ENCODE data around the gene PIK3AP1.
A peak's percentile ranks its signal among the peaks of the same experiment; 100 is the strongest.

The PIK3AP1 gene

GRCh38 chr10:96704563-96704962, 15.8 kb downstream of the PIK3AP1 start:
- no peak overlapping the region for H3K4me3 ChIP-seq (ENCODE audit: insufficient read depth, low read length, poor library complexity, severe bottlenecking)
- H3K9ac ChIP-seq (ENCODE audit: low read length), result peak overlapping the region; percentile 84
- H3K27ac ChIP-seq (ENCODE audit: low read depth, low read length), result peak overlapping the region; percentile 98
- no peak for TF ChIP-seq CTCF (IDR thresholded peaks at IDR 0.05; ENCODE audit: insufficient read depth, low read length, poor library complexity, severe bottlenecking)
- no peak overlapping the region for H2AFZ ChIP-seq (ENCODE audit: low read depth, low read length, severe bottlenecking)
- H3K36me3 ChIP-seq (ENCODE audit: low read length), result peaks cover 8% of the 10 kb centered on the region; the same call in 1 of the 2 replicates
- H3K79me2 ChIP-seq (ENCODE audit: insufficient read depth, low read length), result peaks cover 87% of the 10 kb centered on the region
- no peaks in the 10 kb centered on the region for H4K20me1 ChIP-seq (ENCODE audit: low read depth, low read length)
- peaks cover 77% of the 10 kb centered on the region for H3F3A ChIP-seq (ENCODE audit: insufficient read depth)
- H3K9me3 ChIP-seq (ENCODE audit: insufficient read depth, low read length), result no peaks in the 10 kb centered on the region
- no peaks in the 10 kb centered on the region for H3K27me3 ChIP-seq (ENCODE audit: low read length)
- H3K9me2 ChIP-seq (replicated peaks; ENCODE audit: insufficient read depth, low read length), result no peaks in the 10 kb centered on the region
- H3K4me2 ChIP-seq (ENCODE audit: low read depth, low read length, poor library complexity, severe bottlenecking), result peak overlapping the region; percentile 94

- H2AFZ ChIP-seq (ENCODE audit: low read depth, low read length, severe bottlenecking), result no peak overlapping the region
- H3K79me2 ChIP-seq (ENCODE audit: insufficient read depth, low read length), result peaks cover 87% of the 10 kb centered on the region
- peak overlapping the region; percentile 98 for H3K27ac ChIP-seq (ENCODE audit: low read depth, low read length)
- no peaks in the 10 kb centered on the region for H3K9me2 ChIP-seq (replicated peaks; ENCODE audit: insufficient read depth, low read length)
- TF ChIP-seq EZH2phosphoT487 (conservative IDR thresholded peaks at IDR 0.05; ENCODE audit: low read length), result no peak
- TF ChIP-seq CTCF (IDR thresholded peaks at IDR 0.05; ENCODE audit: insufficient read depth, low read length, poor library complexity, severe bottlenecking), result no peak
- H3K4me3 ChIP-seq (ENCODE audit: insufficient read depth, low read length, poor library complexity, severe bottlenecking), result peak overlapping the region; percentile 51
- peak overlapping the region; percentile 84 for H3K9ac ChIP-seq (ENCODE audit: low read length)
- no peaks in the 10 kb centered on the region for H4K20me1 ChIP-seq (ENCODE audit: low read depth, low read length)
- H3K27me3 ChIP-seq (ENCODE audit: low read length), result no peaks in the 10 kb centered on the region
- peaks cover 73% of the 10 kb centered on the region for H3F3A ChIP-seq (ENCODE audit: insufficient read depth)
- H3K4me2 ChIP-seq (ENCODE audit: low read depth, low read length, poor library complexity, severe bottlenecking), result peak overlapping the region; percentile 94
- peaks cover 5% of the 10 kb centered on the region; the same call in 1 of the 2 replicates for H3K36me3 ChIP-seq (ENCODE audit: low read length)
- H3K9me3 ChIP-seq (ENCODE audit: insufficient read depth, low read length), result no peaks in the 10 kb centered on the region
Measured at GRCh38 chr10:96703358-96703757, 17.0 kb downstream of the PIK3AP1 start.

GRCh38 chr10:96701265-96701664, 19.0 kb downstream of the PIK3AP1 start:
- H2AFZ ChIP-seq (ENCODE audit: low read depth, low read length, severe bottlenecking), result no peak overlapping the region
- H4K20me1 ChIP-seq (ENCODE audit: low read depth, low read length), result peaks cover 3% of the 10 kb centered on the region; the same call in 1 of the 2 replicates
- H3F3A ChIP-seq (ENCODE audit: insufficient read depth), result peaks cover 75% of the 10 kb centered on the region
- peak overlapping the region; percentile 76 for H3K4me3 ChIP-seq (ENCODE audit: insufficient read depth, low read length, poor library complexity, severe bottlenecking)
- TF ChIP-seq EZH2phosphoT487 (conservative IDR thresholded peaks at IDR 0.05; ENCODE audit: low read length) (no peak), CTCF (IDR thresholded peaks at IDR 0.05; ENCODE audit: insufficient read depth, low read length, poor library complexity, severe bottlenecking) (no peak)
- peaks cover 89% of the 10 kb centered on the region for H3K79me2 ChIP-seq (ENCODE audit: insufficient read depth, low read length)
- peak overlapping the region; percentile 98 for H3K27ac ChIP-seq (ENCODE audit: low read depth, low read length)
- peak overlapping the region; percentile 94 for H3K4me2 ChIP-seq (ENCODE audit: low read depth, low read length, poor library complexity, severe bottlenecking)
- H3K9ac ChIP-seq (ENCODE audit: low read length), result peak overlapping the region; percentile 84
- no peaks in the 10 kb centered on the region for H3K27me3 ChIP-seq (ENCODE audit: low read length)
- 0 out of 2 replicates have a peak, but pooled peaks cover 5% of the 10 kb centered on the region for H3K36me3 ChIP-seq (ENCODE audit: low read length)
- H3K9me2 ChIP-seq (replicated peaks; ENCODE audit: insufficient read depth, low read length), result no peaks in the 10 kb centered on the region
- no peaks in the 10 kb centered on the region for H3K9me3 ChIP-seq (ENCODE audit: insufficient read depth, low read length)
